IMR-90 (cell line): ENCODE measurements around the gene MORN4.

Experiments used
- MAZ ChIP-seq: IDR thresholded peaks from 2 replicates; pipeline ENCODE4 v1.6.1; 2012; ENCODE audit warnings: low read depth, mild to moderate bottlenecking, low read length, improper control_type of control experiment, moderate library complexity, borderline replicate concordance
- POLR2A ChIP-seq: IDR thresholded peaks from 2 replicates; pipeline ENCODE4 v1.6.1; 2012; ENCODE audit warnings: mild to moderate bottlenecking, low read depth, low read length
- TF ChIP-seq, protein P1 (sequence below): fragments of 150-350 bp; IDR thresholded peaks from 2 replicates; pipeline ENCODE4 v1.6.1; 2017; ENCODE audit warnings: mild to moderate bottlenecking, antibody characterized with exemption, low read length, low read depth
- TF ChIP-seq, protein P2 (sequence below): conservative IDR thresholded peaks from 2 replicates; pipeline ENCODE4 v1.5.1; 2012; ENCODE audit warnings: mild to moderate bottlenecking, low read depth, low read length, improper control_type of control experiment

DNA sequence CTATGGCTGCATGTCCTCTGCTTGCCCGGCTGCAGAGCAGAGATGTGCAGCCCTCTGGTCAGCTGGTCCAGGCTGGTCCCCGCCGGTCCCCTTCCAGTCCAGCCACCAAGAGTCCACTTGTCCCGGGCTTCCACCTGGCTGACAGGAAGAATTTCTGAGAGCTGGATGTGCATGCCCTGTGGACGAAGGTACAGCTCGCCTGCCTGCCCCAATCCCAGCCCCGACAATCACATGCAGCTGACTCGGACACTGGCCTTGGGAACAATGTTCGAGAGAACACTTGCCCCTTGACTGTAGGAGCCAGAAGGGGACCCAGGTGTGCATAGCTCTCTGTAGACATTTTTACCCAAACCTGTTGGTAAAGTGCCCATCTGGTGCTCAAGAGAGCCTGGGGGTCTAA is 41.9 kb upstream of the MORN4 start:
- TF ChIP-seq, protein P1, sequence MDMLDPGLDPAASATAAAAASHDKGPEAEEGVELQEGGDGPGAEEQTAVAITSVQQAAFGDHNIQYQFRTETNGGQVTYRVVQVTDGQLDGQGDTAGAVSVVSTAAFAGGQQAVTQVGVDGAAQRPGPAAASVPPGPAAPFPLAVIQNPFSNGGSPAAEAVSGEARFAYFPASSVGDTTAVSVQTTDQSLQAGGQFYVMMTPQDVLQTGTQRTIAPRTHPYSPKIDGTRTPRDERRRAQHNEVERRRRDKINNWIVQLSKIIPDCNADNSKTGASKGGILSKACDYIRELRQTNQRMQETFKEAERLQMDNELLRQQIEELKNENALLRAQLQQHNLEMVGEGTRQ = no peak
- TF ChIP-seq, protein P2, sequence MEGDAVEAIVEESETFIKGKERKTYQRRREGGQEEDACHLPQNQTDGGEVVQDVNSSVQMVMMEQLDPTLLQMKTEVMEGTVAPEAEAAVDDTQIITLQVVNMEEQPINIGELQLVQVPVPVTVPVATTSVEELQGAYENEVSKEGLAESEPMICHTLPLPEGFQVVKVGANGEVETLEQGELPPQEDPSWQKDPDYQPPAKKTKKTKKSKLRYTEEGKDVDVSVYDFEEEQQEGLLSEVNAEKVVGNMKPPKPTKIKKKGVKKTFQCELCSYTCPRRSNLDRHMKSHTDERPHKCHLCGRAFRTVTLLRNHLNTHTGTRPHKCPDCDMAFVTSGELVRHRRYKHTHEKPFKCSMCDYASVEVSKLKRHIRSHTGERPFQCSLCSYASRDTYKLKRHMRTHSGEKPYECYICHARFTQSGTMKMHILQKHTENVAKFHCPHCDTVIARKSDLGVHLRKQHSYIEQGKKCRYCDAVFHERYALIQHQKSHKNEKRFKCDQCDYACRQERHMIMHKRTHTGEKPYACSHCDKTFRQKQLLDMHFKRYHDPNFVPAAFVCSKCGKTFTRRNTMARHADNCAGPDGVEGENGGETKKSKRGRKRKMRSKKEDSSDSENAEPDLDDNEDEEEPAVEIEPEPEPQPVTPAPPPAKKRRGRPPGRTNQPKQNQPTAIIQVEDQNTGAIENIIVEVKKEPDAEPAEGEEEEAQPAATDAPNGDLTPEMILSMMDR = no peak
- TF ChIP-seq MAZ = no peak
- TF ChIP-seq POLR2A = no peak
